Body of pancreas (tissue), 4 donors: ENCODE measurements around the gene BMP6. TPM values are rescaled to one million over a fixed set of nuclear protein-coding genes. Genes with fewer than 3 reads are reported as not detected.

Experiments used
- ATAC-seq: fragments of 150-250 bp; one replicate; pipeline ENCODE4 v1.9.1; 2016
- DNase-seq, 4 donors: peaks; one replicate each; pipeline ENCODE4 v3.0.0-alpha.2; 2019
- H3K27ac ChIP-seq, 4 donors: fragments of 200-600 bp; sonication (generic); 1 replicate in 3 of 4; 2 replicates in 1 of 4; pipeline versions ENCODE4 v1.5.1 to v1.6.1; 2016 to 2019; ENCODE audit warnings: mild to moderate bottlenecking in 1 of 4, mixed read lengths in 1 of 4, moderate library complexity in 1 of 4
- H3K27me3 ChIP-seq, 2 donors: fragments of 200-600 bp; sonication (generic); one replicate each; pipeline ENCODE4 v1.6.0; 2016; ENCODE audit warnings: mild to moderate bottlenecking in 1 of 2
- H3K36me3 ChIP-seq, 2 donors: fragments of 200-600 bp; sonication (generic); replicated peaks in 1 of 2; 2 replicates each; pipeline ENCODE4 v1.5.1; 2016; ENCODE audit warnings: low read depth in 2 of 2; ENCODE audit not compliant: insufficient read depth in 1 of 2
- H3K4me1 ChIP-seq: fragments of 200-600 bp; sonication (generic); one replicate; pipeline ENCODE4 v1.6.0; 2016
- H3K4me3 ChIP-seq, 2 donors: fragments of 200-600 bp; sonication (generic); 1 replicate in 1 of 2; 2 replicates in 1 of 2; pipeline ENCODE4 v1.5.1; 2016 to 2019
- H3K9me3 ChIP-seq, 3 donors: fragments of 200-600 bp; sonication (generic); 1 replicate in 2 of 3; 2 replicates in 1 of 3; pipeline ENCODE4 v1.5.1; 2016
- POLR2A ChIP-seq, 3 donors: fragments of 450-650 bp; IDR thresholded peaks; one replicate each; pipeline ENCODE4 v1.6.1; 2016; ENCODE audit warnings: antibody characterized with exemption in 3 of 3, mild to moderate bottlenecking in 2 of 3
- WGBS, 2 donors: methylation state at CpG; one replicate each; pipeline ENCODE4 v1.1.5; 2017; 5-methylcytosine and 5-hydroxymethylcytosine counted together
- intact Hi-C: fragments of 100-400 bp; cut with DNase I; formaldehyde crosslinking; loops from one replicate; pipeline ENCODE4 v1.15.1; 2023
- total RNA-seq, 2 donors: library from RNA; depleted of rRNA; stranded (reverse); fragments of >200 nt; gene quantifications; one replicate each; pipeline ENCODE4 v1.1.0, GENCODE V29; 2016
- TF ChIP-seq, protein P1 (sequence below), 7 experiments: fragments of 450-650 bp in 4 of 7; fragments of 200-600 bp in 3 of 7; sonication (generic) in 3 of 7; IDR thresholded peaks; one replicate each; pipeline ENCODE4 v1.5.1; 2016 to 2019; ENCODE audit warnings: antibody characterized with exemption in 7 of 7

BMP6 gene
- total RNA-seq, 2 donors from 2014 or later: 1.6 to 1.8 TPM

DNA sequence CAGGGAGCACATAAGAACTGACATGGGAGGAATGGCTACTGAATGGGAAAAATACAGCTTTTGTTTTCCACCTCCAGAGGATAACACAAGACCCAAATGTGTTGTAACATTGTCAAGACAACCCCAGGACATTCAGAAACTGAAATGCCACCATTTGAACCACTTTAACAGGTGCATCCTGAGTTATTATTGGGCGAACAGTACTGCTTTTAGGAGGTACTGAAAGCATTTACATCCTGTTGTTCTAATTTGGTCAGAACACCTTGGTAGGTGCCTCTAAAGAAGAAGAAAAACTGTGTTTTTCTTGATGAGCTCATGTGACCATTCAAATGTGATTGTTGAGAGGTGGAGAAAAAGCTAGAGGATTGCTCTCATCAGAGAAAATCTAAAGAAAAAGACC, 191.1 kb downstream of the BMP6 start:
- H3K9me3 ChIP-seq: no peaks in the 10 kb centered on the region
- TF ChIP-seq POLR2A (IDR thresholded peaks at IDR 0.05): no peak
- TF ChIP-seq, protein P1, sequence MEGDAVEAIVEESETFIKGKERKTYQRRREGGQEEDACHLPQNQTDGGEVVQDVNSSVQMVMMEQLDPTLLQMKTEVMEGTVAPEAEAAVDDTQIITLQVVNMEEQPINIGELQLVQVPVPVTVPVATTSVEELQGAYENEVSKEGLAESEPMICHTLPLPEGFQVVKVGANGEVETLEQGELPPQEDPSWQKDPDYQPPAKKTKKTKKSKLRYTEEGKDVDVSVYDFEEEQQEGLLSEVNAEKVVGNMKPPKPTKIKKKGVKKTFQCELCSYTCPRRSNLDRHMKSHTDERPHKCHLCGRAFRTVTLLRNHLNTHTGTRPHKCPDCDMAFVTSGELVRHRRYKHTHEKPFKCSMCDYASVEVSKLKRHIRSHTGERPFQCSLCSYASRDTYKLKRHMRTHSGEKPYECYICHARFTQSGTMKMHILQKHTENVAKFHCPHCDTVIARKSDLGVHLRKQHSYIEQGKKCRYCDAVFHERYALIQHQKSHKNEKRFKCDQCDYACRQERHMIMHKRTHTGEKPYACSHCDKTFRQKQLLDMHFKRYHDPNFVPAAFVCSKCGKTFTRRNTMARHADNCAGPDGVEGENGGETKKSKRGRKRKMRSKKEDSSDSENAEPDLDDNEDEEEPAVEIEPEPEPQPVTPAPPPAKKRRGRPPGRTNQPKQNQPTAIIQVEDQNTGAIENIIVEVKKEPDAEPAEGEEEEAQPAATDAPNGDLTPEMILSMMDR (IDR thresholded peaks at IDR 0.05): no peak
- 73 to 82% methylated on average over 1 of the region's 1 CpG for WGBS, 2 donors
- H3K27ac ChIP-seq: no peak overlapping the region
- ATAC-seq: no peak
- DNase-seq: no peak
- H3K36me3 ChIP-seq: no peaks in the 10 kb centered on the region
- H3K4me3 ChIP-seq: no peak overlapping the region
- H3K27me3 ChIP-seq: no peaks in the 10 kb centered on the region
- H3K4me1 ChIP-seq: no peaks in the 10 kb centered on the region
- intact Hi-C loops: no loop called here

DNA sequence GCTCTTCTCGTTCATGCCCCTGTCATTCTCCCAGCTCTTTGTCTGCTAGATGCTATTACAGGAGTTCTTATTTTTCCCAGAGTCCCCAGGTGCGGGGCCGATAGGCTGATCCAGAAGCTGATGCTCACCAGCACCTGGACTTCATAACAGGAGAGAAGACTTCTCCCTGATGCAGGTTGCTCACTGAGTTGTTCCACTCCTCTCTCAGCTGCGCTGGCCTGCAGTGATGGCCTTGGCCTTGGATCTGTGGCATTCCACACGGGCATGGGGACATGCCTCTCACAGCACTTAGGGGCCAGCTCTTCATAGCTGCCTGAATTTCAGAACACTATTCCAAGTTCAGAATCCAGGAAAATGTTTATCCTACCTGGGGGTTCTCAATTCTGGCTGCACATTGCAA, 191.8 kb downstream of the BMP6 start:
- WGBS, 2 donors: 55 to 72% methylated on average over 5 of the region's 5 CpGs
- TF ChIP-seq, protein P1 (IDR thresholded peaks at IDR 0.05): no peak
- no peak for TF ChIP-seq POLR2A (IDR thresholded peaks at IDR 0.05)

DNA sequence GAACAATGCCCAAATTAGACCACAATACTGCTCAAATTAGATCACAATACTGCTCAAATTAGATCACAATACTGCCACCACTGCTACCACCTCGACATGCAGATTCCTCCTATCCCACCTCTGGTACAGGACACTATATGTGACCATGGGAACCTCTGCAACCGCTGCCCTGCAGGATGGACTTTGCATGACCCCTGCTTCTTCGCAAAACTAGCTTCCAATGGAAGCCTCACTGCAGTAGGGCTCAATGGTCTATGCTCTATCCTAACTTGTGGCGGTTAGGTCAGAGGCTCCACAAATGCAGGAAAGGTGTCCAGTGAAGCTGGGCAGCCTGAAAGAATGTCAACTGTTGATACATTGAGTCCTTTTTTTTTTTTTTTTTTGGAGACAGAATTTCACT, 192.5 kb downstream of the BMP6 start:
- H3K4me3 ChIP-seq: no peak overlapping the region
- 73 to 80% methylated on average over 4 of the region's 4 CpGs for WGBS, 2 donors
- H3K36me3 ChIP-seq: no peaks in the 10 kb centered on the region
- DNase-seq (no peak), ATAC-seq (no peak)
- H3K27me3 ChIP-seq: no peaks in the 10 kb centered on the region
- TF ChIP-seq, protein P1 (IDR thresholded peaks at IDR 0.05): no peak
- no peak for TF ChIP-seq POLR2A (IDR thresholded peaks at IDR 0.05)
- no peaks in the 10 kb centered on the region for H3K4me1 ChIP-seq
- no peak overlapping the region for H3K27ac ChIP-seq
- no peaks in the 10 kb centered on the region for H3K9me3 ChIP-seq
- intact Hi-C loops: no loop called here

More for the DNA sequence above, 191.8 kb downstream of the BMP6 start:
- intact Hi-C loops: no loop called here
- Histone ChIP-seq H3K4me1 (no peaks in the 10 kb centered on the region), H3K9me3 (no peaks in the 10 kb centered on the region), H3K4me3 (no peak overlapping the region), H3K27ac (no peak overlapping the region), H3K27me3 (no peaks in the 10 kb centered on the region), H3K36me3 (no peaks in the 10 kb centered on the region)
- no peak for DNase-seq
- ATAC-seq: no peak

DNA sequence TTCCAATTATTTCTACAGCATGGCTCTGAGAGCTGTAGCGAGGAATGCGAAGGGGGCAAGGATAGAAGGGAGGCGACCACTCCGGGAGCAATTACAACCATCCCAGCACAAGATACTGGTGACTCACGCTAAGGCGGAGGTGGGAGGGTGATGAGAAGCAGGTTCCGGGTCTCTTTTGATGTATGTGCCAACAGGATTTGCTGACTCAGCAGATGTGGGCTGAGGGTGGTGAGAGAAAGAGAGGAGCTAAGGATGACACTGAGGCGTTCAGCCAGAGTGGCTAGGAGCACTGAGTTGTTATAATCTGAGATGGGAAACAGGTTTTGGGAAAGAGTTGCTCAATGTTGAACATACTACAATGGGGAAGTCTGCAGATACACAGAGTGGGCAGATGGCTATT, 194.0 kb downstream of the BMP6 start:
- DNase-seq: no peak
- no peaks in the 10 kb centered on the region for H3K4me1 ChIP-seq
- H3K27me3 ChIP-seq: no peaks in the 10 kb centered on the region
- TF ChIP-seq, protein P1 (IDR thresholded peaks at IDR 0.05): no peak
- no peak for TF ChIP-seq POLR2A (IDR thresholded peaks at IDR 0.05)
- 65 to 82% methylated on average over 8 of the region's 8 CpGs for WGBS, 2 donors
- no peak for ATAC-seq
- intact Hi-C loops: no loop called here
- H3K9me3 ChIP-seq: no peaks in the 10 kb centered on the region
- H3K36me3 ChIP-seq: no peaks in the 10 kb centered on the region
- H3K4me3 ChIP-seq: no peak overlapping the region
- no peak overlapping the region for H3K27ac ChIP-seq

DNA sequence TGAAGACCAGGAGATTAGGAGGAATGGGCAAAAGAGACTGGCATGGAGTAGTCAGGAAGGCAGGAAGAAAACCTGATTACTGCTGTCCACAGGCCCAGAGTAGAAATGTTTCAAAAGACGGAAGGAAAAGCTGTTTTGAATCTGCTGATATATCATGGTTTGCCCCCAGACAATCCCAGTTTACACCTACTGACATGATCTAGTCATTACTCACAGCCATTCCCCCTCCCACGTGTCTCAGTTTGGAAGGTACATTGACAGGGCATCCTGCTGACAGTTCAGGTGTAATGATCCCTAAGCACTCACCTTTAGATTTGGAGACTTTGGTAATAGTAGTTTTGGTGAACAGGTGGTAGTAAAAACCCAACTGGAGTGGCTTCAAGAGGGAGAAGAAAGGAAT, 194.5 kb downstream of the BMP6 start:
- Histone ChIP-seq H3K4me3 (no peak overlapping the region), H3K36me3 (no peaks in the 10 kb centered on the region), H3K4me1 (no peaks in the 10 kb centered on the region), H3K9me3 (no peaks in the 10 kb centered on the region), H3K27ac (no peak overlapping the region), H3K27me3 (no peaks in the 10 kb centered on the region)
- no peak for ATAC-seq
- no peak for TF ChIP-seq POLR2A (IDR thresholded peaks at IDR 0.05)
- TF ChIP-seq, protein P1 (IDR thresholded peaks at IDR 0.05): no peak
- 61% methylated on average over 2 of the region's 2 CpGs for WGBS, 2 donors
- intact Hi-C loops: no loop called here
- DNase-seq: no peak
